ENCODE measurements around the gene SACM1L. TPM values are rescaled to one million over a fixed set of nuclear protein-coding genes. Genes with fewer than 3 reads are reported as not detected.

The SACM1L gene
- total RNA-seq, 4 donors from 2014 or later = 33.2 to 37.4 (median 36.2) TPM

DNA sequence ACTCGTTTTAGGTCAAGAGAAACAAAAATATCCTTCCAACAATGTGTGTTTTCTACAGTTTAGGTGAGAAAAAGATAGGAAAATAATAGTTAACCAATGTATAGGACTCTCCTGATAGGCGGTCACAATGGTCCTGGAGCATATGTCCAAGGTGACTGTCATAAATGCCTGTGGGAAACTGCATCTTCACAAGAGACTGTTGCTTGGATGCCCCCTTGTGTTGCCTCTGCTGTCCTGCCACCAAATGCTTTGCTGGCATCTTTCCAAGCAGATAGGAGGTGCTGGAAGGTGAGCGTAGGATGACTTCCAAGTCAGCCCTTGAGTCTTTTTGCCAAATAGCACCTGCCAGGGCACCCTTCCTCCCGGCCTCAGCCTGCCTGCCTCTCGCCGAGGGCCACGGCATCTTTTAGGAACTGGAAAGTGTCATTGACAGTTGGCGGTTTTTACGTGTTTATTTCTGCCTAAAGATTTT lies 24.1 kb upstream of the SACM1L start:
- TF ChIP-seq POLR2AphosphoS5 (IDR thresholded peaks at IDR 0.05) = no peak
- TF ChIP-seq, protein P1, sequence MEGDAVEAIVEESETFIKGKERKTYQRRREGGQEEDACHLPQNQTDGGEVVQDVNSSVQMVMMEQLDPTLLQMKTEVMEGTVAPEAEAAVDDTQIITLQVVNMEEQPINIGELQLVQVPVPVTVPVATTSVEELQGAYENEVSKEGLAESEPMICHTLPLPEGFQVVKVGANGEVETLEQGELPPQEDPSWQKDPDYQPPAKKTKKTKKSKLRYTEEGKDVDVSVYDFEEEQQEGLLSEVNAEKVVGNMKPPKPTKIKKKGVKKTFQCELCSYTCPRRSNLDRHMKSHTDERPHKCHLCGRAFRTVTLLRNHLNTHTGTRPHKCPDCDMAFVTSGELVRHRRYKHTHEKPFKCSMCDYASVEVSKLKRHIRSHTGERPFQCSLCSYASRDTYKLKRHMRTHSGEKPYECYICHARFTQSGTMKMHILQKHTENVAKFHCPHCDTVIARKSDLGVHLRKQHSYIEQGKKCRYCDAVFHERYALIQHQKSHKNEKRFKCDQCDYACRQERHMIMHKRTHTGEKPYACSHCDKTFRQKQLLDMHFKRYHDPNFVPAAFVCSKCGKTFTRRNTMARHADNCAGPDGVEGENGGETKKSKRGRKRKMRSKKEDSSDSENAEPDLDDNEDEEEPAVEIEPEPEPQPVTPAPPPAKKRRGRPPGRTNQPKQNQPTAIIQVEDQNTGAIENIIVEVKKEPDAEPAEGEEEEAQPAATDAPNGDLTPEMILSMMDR (IDR thresholded peaks at IDR 0.05) = peak; percentile 23 to 51 (median 40)
- no peak for DNase-seq (ENCODE audit: extremely low spot score)
- H3K9me3 ChIP-seq = no peaks in the 10 kb centered on the region
- no peaks in the 10 kb centered on the region for H3K27me3 ChIP-seq
- H3K36me3 ChIP-seq = peaks cover 0 to 28% (median 13%) of the 10 kb centered on the region in 4 donors
- H3K27ac ChIP-seq (replicated peaks in 1 of 4) = no peak overlapping the region
- peaks cover 38 to 57% (median 53%) of the 10 kb centered on the region in 4 donors for H3K4me1 ChIP-seq
- 73% methylated on average over 9 of the region's 9 CpGs for WGBS
- intact Hi-C loops (cut with DNase I) = loop anchor here (5.0 kb wide), 1 partner anchor 628 kb away; no protein-coding TSS in a partner anchor
- H3K4me3 ChIP-seq = peak overlapping the region in 3 of 4 donors; percentile 14 to 24 (median 23)

DNA sequence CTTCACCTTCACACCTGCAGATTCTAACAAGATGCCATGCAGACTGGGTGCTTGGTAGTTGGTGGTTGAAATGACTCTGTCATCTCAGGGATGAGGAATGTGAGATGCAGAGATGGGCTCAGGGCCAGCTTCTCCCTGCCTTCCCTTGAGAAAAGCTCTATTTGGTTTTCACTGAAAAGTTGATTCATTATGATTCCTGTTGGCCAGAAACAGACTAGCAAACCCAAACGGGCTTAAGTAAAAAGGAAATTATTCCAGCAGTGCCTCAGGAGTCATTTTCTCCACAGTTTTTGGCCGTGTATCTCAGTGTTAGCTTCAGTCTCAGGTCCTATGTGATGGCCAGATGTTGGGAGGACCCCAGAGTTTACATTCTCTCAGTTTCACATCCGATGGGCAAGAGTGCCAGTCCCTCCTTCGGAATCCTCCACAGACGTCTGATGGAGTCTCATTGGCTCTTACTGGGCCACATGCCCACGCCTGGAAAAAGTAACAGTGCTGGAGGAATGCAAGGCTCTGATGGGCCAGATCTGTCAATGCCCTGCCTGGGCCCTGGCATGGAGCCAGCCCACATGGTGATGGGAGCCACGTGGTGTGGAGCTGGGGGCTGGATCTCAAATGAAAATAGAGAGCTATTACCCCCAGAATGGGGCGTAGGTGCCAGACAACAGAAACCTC lies 22.3 kb upstream of the SACM1L start:
- peak in 1 of 2 donors; percentile 6 for TF ChIP-seq POLR2AphosphoS5 (IDR thresholded peaks at IDR 0.05)
- TF ChIP-seq POLR2A (IDR thresholded peaks at IDR 0.05; ENCODE audit: low read depth) = no peak
- 30% methylated on average over 8 of the region's 8 CpGs for WGBS
- DNase-seq (ENCODE audit: extremely low spot score) = no peak
- Histone ChIP-seq H3K4me3 (no peak overlapping the region), H3K27me3 (no peaks in the 10 kb centered on the region), H3K27ac (replicated peaks in 1 of 4) (peak overlapping the region; percentile 46 to 74 (median 60)), H3K36me3 (peaks cover 0 to 33% (median 14%) of the 10 kb centered on the region in 4 donors), H3K4me1 (peaks cover 46 to 70% (median 67%) of the 10 kb centered on the region in 4 donors), H3K9me3 (no peaks in the 10 kb centered on the region)
- intact Hi-C loops (cut with DNase I) = loop anchor here (5.0 kb wide), 1 partner anchor 630 kb away; no protein-coding TSS in a partner anchor

DNA sequence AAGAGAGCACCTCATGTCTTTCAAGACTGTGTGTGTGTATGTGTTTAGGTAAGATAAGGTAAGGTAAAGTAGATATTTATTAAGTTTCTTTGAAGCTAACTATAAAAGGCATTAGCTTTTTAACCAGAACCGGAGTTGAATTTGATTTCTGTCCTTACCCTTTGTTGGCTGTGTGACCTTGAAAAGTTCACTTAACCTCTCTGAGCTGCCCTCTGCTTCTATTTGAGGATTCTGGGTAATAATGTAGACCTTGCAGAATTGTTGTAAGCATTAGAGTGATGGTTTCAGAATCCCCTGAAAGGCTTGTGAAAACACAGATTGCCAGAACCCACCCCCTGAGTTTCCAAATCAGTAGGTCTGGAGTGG lies 21.6 kb upstream of the SACM1L start:
- Histone ChIP-seq H3K36me3 (peaks cover 0 to 39% (median 17%) of the 10 kb centered on the region in 4 donors), H3K9me3 (no peaks in the 10 kb centered on the region), H3K27ac (replicated peaks in 1 of 4) (peak overlapping the region; percentile 46 to 74 (median 60)), H3K27me3 (no peaks in the 10 kb centered on the region), H3K4me3 (no peak overlapping the region), H3K4me1 (peaks cover 46 to 75% (median 71%) of the 10 kb centered on the region in 4 donors)
- DNase-seq (ENCODE audit: extremely low spot score) = no peak
- WGBS = 86% methylated on average over 1 of the region's 1 CpG
- TF ChIP-seq POLR2A (IDR thresholded peaks at IDR 0.05; ENCODE audit: low read depth) (no peak), EP300 (IDR thresholded peaks at IDR 0.05) (no peak), POLR2AphosphoS5 (IDR thresholded peaks at IDR 0.05) (no peak)
- TF ChIP-seq, protein P1 (IDR thresholded peaks at IDR 0.05) = no peak
- intact Hi-C loops (cut with DNase I) = loop anchor here (5.0 kb wide), 1 partner anchor 630 kb away; no protein-coding TSS in a partner anchor

DNA sequence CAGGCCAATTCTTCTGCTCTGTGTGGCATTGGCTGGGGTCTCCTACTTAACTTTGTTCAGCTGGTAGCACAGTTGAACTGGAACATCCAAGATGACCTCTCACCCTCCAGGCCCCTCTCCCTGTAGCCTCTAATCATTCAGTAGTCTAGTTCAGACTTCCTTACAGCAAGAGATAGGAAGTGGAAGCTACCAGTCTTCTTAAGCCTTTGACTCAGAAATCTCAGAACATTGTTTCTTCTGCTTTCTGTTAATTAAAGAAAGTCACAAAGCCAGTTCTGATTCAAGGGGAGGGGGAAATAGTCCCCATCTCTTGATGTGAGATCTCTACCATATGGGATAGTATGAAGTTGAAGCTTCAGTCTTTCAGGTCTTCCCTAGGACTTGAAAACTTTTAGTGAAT lies 18.8 kb upstream of the SACM1L start:
- Histone ChIP-seq H3K27me3 (no peaks in the 10 kb centered on the region), H3K27ac (replicated peaks in 1 of 4) (peak overlapping the region in 1 of 4 donors; percentile 32), H3K9me3 (no peaks in the 10 kb centered on the region), H3K4me3 (no peak overlapping the region), H3K36me3 (peaks cover 4 to 68% (median 43%) of the 10 kb centered on the region in 4 donors), H3K4me1 (peaks cover 32 to 59% (median 54%) of the 10 kb centered on the region in 4 donors)
- no peak for DNase-seq (ENCODE audit: extremely low spot score)
- intact Hi-C loops (cut with DNase I) = no loop called here
- TF ChIP-seq EP300 (IDR thresholded peaks at IDR 0.05) = no peak
- TF ChIP-seq POLR2AphosphoS5 (IDR thresholded peaks at IDR 0.05) = no peak
- TF ChIP-seq POLR2A (IDR thresholded peaks at IDR 0.05; ENCODE audit: low read depth) = no peak
- TF ChIP-seq, protein P1 (IDR thresholded peaks at IDR 0.05) = no peak

DNA sequence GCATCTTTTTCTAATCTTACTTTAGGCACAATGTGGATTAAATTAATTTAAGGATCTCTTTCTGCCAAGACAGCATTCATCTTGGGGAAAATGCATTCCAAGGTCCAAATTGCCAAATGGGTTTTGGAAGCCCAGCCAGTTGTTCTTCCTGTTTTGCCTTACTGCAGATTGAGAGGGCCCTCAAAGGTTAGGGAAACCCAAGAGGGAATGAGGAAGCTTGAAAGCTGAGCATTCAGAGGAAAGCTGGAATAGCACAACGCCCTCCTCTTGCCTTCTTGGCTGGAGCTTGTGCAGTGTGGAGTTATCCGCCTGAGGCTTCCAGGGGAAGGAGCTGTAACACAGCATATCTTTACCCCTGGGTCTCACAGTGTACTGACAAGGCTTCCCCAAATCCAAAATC lies 18.2 kb upstream of the SACM1L start:
- Histone ChIP-seq H3K4me1 (peaks cover 29 to 58% (median 49%) of the 10 kb centered on the region in 4 donors), H3K27ac (replicated peaks in 1 of 4) (peak overlapping the region in 1 of 4 donors; percentile 32), H3K9me3 (no peaks in the 10 kb centered on the region), H3K27me3 (no peaks in the 10 kb centered on the region), H3K36me3 (peaks cover 4 to 69% (median 42%) of the 10 kb centered on the region in 4 donors), H3K4me3 (no peak overlapping the region)
- no peak for DNase-seq (ENCODE audit: extremely low spot score)
- TF ChIP-seq, protein P1 (IDR thresholded peaks at IDR 0.05) = no peak
- peak; percentile 5 to 23 for TF ChIP-seq POLR2AphosphoS5 (IDR thresholded peaks at IDR 0.05)
- intact Hi-C loops (cut with DNase I) = no loop called here
- WGBS = 61% methylated on average over 2 of the region's 2 CpGs
